Rectal smooth muscle tissue (tissue), 1 donor: ENCODE results near the gene ADORA1.
A peak's percentile ranks its signal among the peaks of the same experiment; 100 is the strongest.

ENCODE experiments used
- H3K27ac ChIP-seq: one replicate; pipeline ENCODE4 v1.7.0; 2013; ENCODE audit warnings: low read depth, low read length, inconsistent platforms
- H3K27me3 ChIP-seq: one replicate; pipeline ENCODE4 v1.7.0; 2013; ENCODE audit warnings: low read length; ENCODE audit not compliant: control insufficient read depth, insufficient read depth
- H3K36me3 ChIP-seq: one replicate; pipeline ENCODE4 v1.7.0; 2013; ENCODE audit warnings: low read length; ENCODE audit not compliant: control insufficient read depth, insufficient read depth
- H3K4me1 ChIP-seq: one replicate; pipeline ENCODE4 v1.7.0; 2013; ENCODE audit warnings: low read length; ENCODE audit not compliant: control insufficient read depth, insufficient read depth
- H3K4me3 ChIP-seq: one replicate; pipeline ENCODE4 v1.7.0; 2013; ENCODE audit warnings: low read length
- H3K9ac ChIP-seq: one replicate; pipeline ENCODE4 v1.7.0; 2013; ENCODE audit warnings: low read length

ADORA1 gene

DNA sequence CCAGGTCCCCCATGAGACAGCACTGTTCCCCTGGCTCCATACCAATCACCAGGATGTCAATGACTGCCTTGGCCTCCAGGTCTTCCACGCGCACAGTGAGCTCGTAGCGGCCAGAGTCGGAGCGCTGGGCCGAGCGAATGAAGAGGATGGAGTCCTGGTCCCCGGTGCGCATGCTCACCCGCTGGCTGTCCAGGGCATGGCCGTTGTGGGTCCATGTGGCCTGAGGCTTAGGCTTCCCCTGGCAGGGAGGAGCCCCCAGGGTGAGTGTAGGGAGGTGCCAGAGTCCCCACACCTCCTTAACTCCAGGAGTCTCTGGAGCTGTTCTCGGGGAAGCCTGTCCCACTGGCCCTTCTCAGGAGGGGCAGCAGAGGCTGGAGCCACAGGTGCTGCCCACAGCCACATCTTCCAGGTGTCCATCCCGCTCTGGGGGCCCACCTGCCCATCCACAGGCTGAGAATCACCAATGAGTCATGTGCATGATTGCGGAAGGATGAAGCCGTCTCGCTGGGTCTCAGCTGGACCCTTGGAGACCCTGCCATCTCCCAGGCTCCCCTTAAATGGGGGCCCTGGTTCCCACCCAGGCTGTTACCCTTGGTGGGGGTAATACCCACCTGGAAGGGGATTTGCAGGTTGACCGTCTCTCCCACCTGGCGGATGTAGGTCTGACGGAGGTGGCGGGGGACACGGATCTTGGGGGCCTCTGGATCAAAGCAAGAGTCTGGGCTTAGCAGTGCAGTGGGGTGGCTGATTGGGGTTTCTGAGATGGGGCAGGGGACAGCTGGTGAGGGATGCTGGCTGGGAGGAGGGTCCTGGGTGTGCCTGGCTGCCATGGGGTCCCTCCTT lies 44.0 kb downstream of the ADORA1 start:
- Histone ChIP-seq H3K9ac (peak overlapping the region; percentile 13), H3K4me3 (no peak overlapping the region), H3K27ac (no peak overlapping the region), H3K4me1 (no peaks in the 10 kb centered on the region), H3K36me3 (no peaks in the 10 kb centered on the region), H3K27me3 (no peaks in the 10 kb centered on the region)

- H3K27me3 ChIP-seq, result no peaks in the 10 kb centered on the region
- no peak overlapping the region for H3K4me3 ChIP-seq
- no peak overlapping the region for H3K9ac ChIP-seq
- no peaks in the 10 kb centered on the region for H3K36me3 ChIP-seq
- H3K4me1 ChIP-seq, result no peaks in the 10 kb centered on the region
- no peak overlapping the region for H3K27ac ChIP-seq
These were observed 44.9 kb downstream of the ADORA1 start for GRCh38 chr1:203172184-203173010.

DNA sequence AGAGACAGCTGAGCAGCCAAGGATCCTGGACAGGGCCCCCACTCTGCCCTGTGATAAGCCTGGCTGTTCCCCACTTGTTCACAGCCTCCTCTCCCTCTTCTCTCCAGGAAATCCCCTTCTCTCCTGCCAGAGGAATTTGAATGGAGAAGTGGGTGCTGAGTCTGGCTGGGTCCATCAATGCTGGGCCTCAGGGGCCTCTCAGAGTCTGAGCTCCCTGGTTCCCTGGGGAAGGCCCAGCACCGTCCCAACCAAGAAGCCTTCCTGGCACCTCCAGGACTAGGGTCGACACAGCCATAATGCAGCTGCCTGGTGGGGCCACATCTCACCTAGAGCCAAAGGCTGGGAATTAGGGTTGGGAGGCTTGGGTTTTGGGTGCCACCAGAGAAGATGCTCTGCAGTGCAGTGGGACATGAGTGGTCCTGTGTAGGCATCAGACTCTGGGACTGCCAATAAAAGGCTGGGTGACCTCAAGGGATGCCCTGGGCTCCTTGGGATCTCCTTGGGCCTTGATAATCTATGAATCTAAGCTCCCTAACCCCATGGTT lies 45.6 kb downstream of the ADORA1 start:
- H3K4me3 ChIP-seq, result no peak overlapping the region
- H3K27ac ChIP-seq, result no peak overlapping the region
- no peak overlapping the region for H3K9ac ChIP-seq
- H3K36me3 ChIP-seq, result no peaks in the 10 kb centered on the region
- no peaks in the 10 kb centered on the region for H3K27me3 ChIP-seq
- H3K4me1 ChIP-seq, result no peaks in the 10 kb centered on the region

DNA sequence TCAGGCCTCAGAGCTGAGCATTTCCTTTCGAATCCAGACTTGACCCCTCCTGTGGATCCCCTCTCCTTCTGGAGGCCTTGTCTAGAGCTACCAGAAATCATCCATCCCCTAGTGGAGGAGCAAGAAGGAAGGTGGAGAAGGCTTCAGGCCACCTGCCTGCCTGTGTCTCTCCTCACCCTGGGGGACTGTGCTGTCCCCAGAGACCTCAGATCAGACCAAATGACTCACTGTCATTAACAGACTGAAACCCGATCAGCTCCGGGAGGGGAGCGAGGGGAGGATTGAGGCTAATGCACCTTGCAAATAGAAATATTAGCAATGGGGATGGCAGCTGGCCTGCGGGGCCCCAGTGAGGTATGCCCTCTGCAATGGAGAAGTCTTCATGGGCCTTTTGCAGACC lies 46.0 kb downstream of the ADORA1 start:
- H3K9ac ChIP-seq, result no peak overlapping the region
- H3K27ac ChIP-seq, result no peak overlapping the region
- no peak overlapping the region for H3K4me3 ChIP-seq
- no peaks in the 10 kb centered on the region for H3K27me3 ChIP-seq
- H3K36me3 ChIP-seq, result no peaks in the 10 kb centered on the region
- no peaks in the 10 kb centered on the region for H3K4me1 ChIP-seq

GRCh38 chr1:203174324-203174985 lies 46.9 kb downstream of the ADORA1 start:
- Histone ChIP-seq H3K27me3 (no peaks in the 10 kb centered on the region), H3K4me1 (no peaks in the 10 kb centered on the region), H3K27ac (no peak overlapping the region), H3K36me3 (no peaks in the 10 kb centered on the region), H3K9ac (no peak overlapping the region), H3K4me3 (no peak overlapping the region)

DNA sequence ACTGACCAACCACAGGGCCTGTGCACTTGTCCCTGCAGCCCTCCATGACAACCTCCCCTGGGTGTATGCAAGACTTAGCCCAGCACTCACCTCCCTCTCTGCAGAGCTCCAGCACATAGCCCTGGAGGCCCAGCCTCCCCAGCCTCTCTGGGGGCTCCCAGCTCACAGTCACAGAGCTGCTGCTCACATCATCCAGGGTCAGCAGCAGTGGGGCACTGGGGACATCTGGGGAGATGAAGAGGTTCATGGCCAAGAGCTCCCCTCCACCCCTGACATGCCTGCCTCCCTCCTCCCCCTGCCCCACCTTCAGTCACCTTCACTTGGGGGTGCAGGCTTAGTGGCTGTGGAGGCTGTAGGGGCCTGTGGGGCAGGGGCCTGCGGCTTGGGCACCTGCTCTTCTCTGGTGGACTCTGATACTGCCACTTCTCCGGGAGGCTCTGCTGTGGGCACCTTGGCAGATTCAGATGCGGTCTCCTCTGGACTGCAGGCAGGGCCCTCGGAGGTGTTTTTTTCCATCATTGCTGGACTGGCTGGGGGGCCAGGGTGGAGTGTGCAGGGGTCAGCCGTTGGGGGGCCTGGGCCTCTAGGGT lies 47.8 kb downstream of the ADORA1 start, which contains the start of gene MYBPH:
Gene MYBPH (minus strand): TSS at position 590 of the 590 bp plus-strand sequence. CDS start 71 bp downstream, at position 519.
- H3K27me3 ChIP-seq, result no peaks in the 10 kb centered on the region
- no peaks in the 10 kb centered on the region for H3K36me3 ChIP-seq
- no peak within 1 kb of the TSS for H3K9ac ChIP-seq
- H3K27ac ChIP-seq, result no peak within 1 kb of the TSS
- H3K4me3 ChIP-seq, result no peak within 1 kb of the TSS
- no peaks in the 10 kb centered on the region for H3K4me1 ChIP-seq

DNA sequence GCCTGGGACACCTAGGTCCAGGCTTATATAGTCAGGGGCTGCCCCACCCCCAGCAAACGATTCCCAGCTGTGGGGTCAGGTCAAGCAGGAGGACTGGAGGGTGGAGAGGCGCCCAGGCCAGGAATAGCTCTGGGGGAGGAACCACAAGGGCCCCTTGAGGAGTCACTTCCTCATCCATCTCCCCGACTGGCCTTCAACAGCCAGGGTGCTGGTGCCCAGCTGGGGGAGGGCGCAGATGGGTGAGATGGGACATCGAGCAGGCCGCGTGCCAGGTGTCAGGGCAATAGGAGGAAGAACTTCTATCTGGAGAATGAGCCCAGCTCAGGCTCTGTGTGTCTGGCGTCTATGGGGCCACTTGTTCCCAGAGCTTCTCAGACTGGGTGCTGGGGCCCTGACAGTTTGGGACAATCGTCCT lies 48.3 kb downstream of the ADORA1 start:
- no peak overlapping the region for H3K4me3 ChIP-seq
- no peak overlapping the region for H3K9ac ChIP-seq
- no peak overlapping the region for H3K27ac ChIP-seq
- H3K4me1 ChIP-seq, result no peaks in the 10 kb centered on the region
- H3K27me3 ChIP-seq, result no peaks in the 10 kb centered on the region
- no peaks in the 10 kb centered on the region for H3K36me3 ChIP-seq

GRCh38 chr1:203176273-203177035 lies 48.9 kb downstream of the ADORA1 start:
- Histone ChIP-seq H3K36me3 (no peaks in the 10 kb centered on the region), H3K27ac (no peak overlapping the region), H3K4me1 (no peaks in the 10 kb centered on the region), H3K4me3 (no peak overlapping the region), H3K9ac (no peak overlapping the region), H3K27me3 (no peaks in the 10 kb centered on the region)

GRCh38 chr1:203177036-203177405 lies 49.5 kb downstream of the ADORA1 start:
- H3K4me3 ChIP-seq, result no peak overlapping the region
- no peaks in the 10 kb centered on the region for H3K27me3 ChIP-seq
- H3K27ac ChIP-seq, result no peak overlapping the region
- H3K4me1 ChIP-seq, result no peaks in the 10 kb centered on the region
- no peak overlapping the region for H3K9ac ChIP-seq
- H3K36me3 ChIP-seq, result no peaks in the 10 kb centered on the region

GRCh38 chr1:203177470-203178039 lies 50.0 kb downstream of the ADORA1 start:
- Histone ChIP-seq H3K27ac (no peak overlapping the region), H3K4me3 (no peak overlapping the region), H3K4me1 (no peaks in the 10 kb centered on the region), H3K27me3 (no peaks in the 10 kb centered on the region), H3K9ac (no peak overlapping the region), H3K36me3 (no peaks in the 10 kb centered on the region)

GRCh38 chr1:203178083-203178482 lies 50.6 kb downstream of the ADORA1 start:
- H3K9ac ChIP-seq, result no peak overlapping the region
- H3K4me3 ChIP-seq, result no peak overlapping the region
- H3K27ac ChIP-seq, result no peak overlapping the region
- no peaks in the 10 kb centered on the region for H3K4me1 ChIP-seq
- no peaks in the 10 kb centered on the region for H3K36me3 ChIP-seq
- no peaks in the 10 kb centered on the region for H3K27me3 ChIP-seq
